C4-2B (cell line): ENCODE data around the gene UGCG.

ENCODE experiments used
- H3K27ac ChIP-seq: fragments of 450-650 bp; 2 replicates; pipeline ENCODE4 v1.5.1; 2017
- CTCF ChIP-seq: fragments of 450-650 bp; conservative IDR thresholded peaks from 2 replicates; pipeline ENCODE4 v1.5.1; 2017; ENCODE audit warnings: mild to moderate bottlenecking
- ZFX ChIP-seq: fragments of 450-650 bp; IDR thresholded peaks from 2 replicates; pipeline ENCODE4 v1.6.1; 2017

Gene UGCG

GRCh38 chr9:111978616-111979015, 82.0 kb downstream of the UGCG start:
- TF ChIP-seq CTCF (no peak), ZFX (no peak)
- no peak overlapping the region for H3K27ac ChIP-seq

- TF ChIP-seq ZFX = no peak
- no peak for TF ChIP-seq CTCF
- no peak overlapping the region for H3K27ac ChIP-seq
Measured at GRCh38 chr9:111979561-111979960, 82.9 kb downstream of the UGCG start.

- TF ChIP-seq CTCF (no peak), ZFX (no peak)
- no peak overlapping the region for H3K27ac ChIP-seq
Measured at GRCh38 chr9:111980398-111980797, 83.8 kb downstream of the UGCG start.

- H3K27ac ChIP-seq = no peak overlapping the region
- TF ChIP-seq CTCF = no peak
Measured at GRCh38 chr9:111983484-111983908, 86.9 kb downstream of the UGCG start.

GRCh38 chr9:111984086-111984802, 87.6 kb downstream of the UGCG start:
- no peak overlapping the region for H3K27ac ChIP-seq
- no peak for TF ChIP-seq ZFX
- TF ChIP-seq CTCF = no peak
